CD4-positive, alpha-beta T cell treated with Interleukin-17A for 1 hour (primary cell): ENCODE data around the gene PLA2G4E.

ENCODE experiments used
- DNase-seq: peaks from one replicate; pipeline ENCODE4 v3.0.0-alpha.2; 2020

PLA2G4E gene

DNA sequence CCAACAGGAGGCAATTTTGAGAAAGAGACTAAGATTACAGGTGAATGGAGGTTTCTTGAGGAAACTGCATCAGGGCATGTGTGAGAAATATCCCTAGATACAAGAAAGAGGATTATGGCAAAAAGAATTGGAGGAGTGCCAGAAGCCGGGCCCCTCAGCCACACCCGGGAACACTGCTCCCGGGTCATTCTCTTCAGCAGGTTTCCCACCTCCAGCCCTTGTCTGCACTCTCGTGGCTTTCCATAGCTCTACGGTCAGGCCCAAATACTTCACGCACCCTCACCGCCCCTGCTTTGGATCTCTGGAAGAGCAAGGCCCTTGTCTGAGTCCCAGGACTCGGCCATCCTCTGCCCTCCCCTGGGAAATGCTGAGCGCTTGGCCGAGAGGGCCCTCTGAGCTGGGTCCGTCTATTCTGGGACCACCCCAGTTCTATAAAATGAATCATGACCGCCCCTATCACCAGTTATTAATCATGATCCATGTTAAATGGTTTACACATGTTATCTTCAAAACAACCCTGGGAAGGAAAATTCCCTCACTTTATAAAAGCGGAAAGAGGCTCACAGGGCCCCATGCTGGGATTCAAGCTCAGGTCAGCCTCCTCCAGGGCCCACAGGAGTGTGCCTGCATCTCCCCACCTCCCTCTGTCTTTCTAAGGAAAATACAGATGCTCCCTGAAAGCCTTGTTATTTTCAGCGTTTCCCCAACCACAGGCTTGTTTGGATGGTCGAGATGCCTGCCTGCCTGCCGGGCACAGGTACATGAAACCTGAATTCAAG, 88.1 kb downstream of the PLA2G4E start:
- no peak for DNase-seq

- no peak for DNase-seq
Observed at GRCh38 chr15:41932101-41932500, 88.7 kb downstream of the PLA2G4E start.
